Ovary (tissue), 9 donors: Measurements from ENCODE around the gene MKRN2OS. TPM values are rescaled to one million over a fixed set of nuclear protein-coding genes. Genes with fewer than 3 reads are reported as not detected.

Source experiments
- DNase-seq, 5 donors: peaks; one replicate each; pipeline ENCODE4 v3.0.0-alpha.2; 2019 to 2020
- H3K27ac ChIP-seq, 2 donors: fragments of 200-600 bp; one replicate each; pipeline versions ENCODE4 v1.5.1 to v1.8.0; 2019 to 2022
- H3K27me3 ChIP-seq: fragments of 200-600 bp; one replicate; pipeline ENCODE4 v1.8.0; 2022
- H3K36me3 ChIP-seq: fragments of 200-600 bp; sonication (generic); one replicate; pipeline ENCODE4 v1.5.1; 2019
- H3K4me1 ChIP-seq: one replicate; pipeline ENCODE4 v1.8.1; 2013; ENCODE audit warnings: mild to moderate bottlenecking, moderate library complexity; ENCODE audit not compliant: insufficient read depth
- H3K4me3 ChIP-seq: fragments of 200-600 bp; sonication (generic); one replicate; pipeline ENCODE4 v1.5.1; 2017
- H3K9me3 ChIP-seq, 2 donors: fragments of 200-600 bp in 1 of 2; sonication (generic) in 1 of 2; one replicate each; pipeline versions ENCODE4 v1.5.1 to v1.8.1; 2013 to 2019; ENCODE audit warnings: mild to moderate bottlenecking in 1 of 2, moderate library complexity in 1 of 2
- EP300 ChIP-seq: sonication (generic); formaldehyde crosslinking; IDR thresholded peaks from one replicate; pipeline ENCODE4 v1.6.1; 2017; ENCODE audit warnings: antibody characterized with exemption
- POLR2A ChIP-seq: fragments of 450-650 bp; IDR thresholded peaks from one replicate; pipeline ENCODE4 v1.6.1; 2017; ENCODE audit warnings: antibody characterized with exemption, mild to moderate bottlenecking, moderate library complexity
- WGBS, 3 donors: extraction: QIAGEN DNeasy Blood & Tissue Kit in 1 of 3; methylation state at CpG; one replicate each; pipeline versions ENCODE4 v1.1.5 to v1.1.7; 2013 to 2017; 5-methylcytosine and 5-hydroxymethylcytosine counted together
- intact Hi-C, 4 donors: fragments of 100-400 bp; cut with DNase I; formaldehyde crosslinking; loops; one replicate each; pipeline versions ENCODE4 v1.11.0 to v1.15.1; 2022 to 2023
- polyA plus RNA-seq, 2 donors: library from polyadenylated mRNA; stranded (reverse); fragments of 200-250 nt in 1 of 2; fragments of 350-450 nt in 1 of 2; fragmentation: Illumina TruSeq in 1 of 2; extraction: RNeasy Lipid Tissue Mini Kit (QIAGEN cat#74804) in 1 of 2; gene quantifications; one replicate each; pipeline ENCODE4 v1.2.3, GENCODE V29; 2013 to 2014
- total RNA-seq, 7 donors: library from RNA; depleted of rRNA in 2 of 7; stranded (reverse); fragments of >200 nt in 2 of 7; fragmentation: NEBNext Ultra II Directional in 3 of 7; extraction: Animal tissue kit (Norgen Biotek cat#: 25700) in 3 of 7; gene quantifications; one replicate each; pipeline versions ENCODE4 v1.1.0 to v1.2.4, GENCODE V29; 2016 to 2023
- TF ChIP-seq, protein P1 (sequence below), 3 donors: fragments of 450-650 bp in 2 of 3; fragments of 200-600 bp in 1 of 3; IDR thresholded peaks; one replicate each; pipeline versions ENCODE4 v1.5.1 to v1.8.0; 2016 to 2022; ENCODE audit warnings: antibody characterized with exemption in 3 of 3, mild to moderate bottlenecking in 1 of 3
- donor health status: DM: no; HTN: no; CAD: no; lungs with moderate emphysema.
- donor health status: DM: no; HTN: no; CAD: no.
- donor health status: Bipolar disorder and iron deficiency.
- donor health status: DM: yes; HTN: yes; CAD: no.
- donor health status: DM: no; HTN: no; CAD: no.
- donor health status: DM: yes; HTN: yes; CAD: no.

Gene MKRN2OS
- total and polyA plus RNA-seq, 9 donors = 0.27 to 1.1 TPM; not detected in 7

DNA sequence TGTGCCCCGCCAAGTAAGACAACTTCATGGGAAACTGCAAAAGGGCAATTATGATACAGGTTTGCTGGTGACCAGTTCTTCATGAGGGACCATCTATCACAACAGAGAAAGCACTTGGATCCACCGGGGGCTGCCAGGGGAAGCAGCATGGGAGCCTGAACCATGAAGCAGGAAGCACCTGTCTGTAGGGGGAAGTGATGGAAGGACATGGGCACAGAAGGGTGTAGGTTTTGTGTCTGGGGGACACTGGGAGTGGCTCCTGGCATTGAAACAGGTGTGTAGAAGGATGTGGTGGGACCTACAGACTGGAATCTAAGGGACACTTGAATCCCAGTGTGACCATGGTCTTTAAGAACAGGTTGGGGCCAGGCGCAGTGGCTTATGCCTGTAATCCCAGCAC is 34.2 kb upstream of the MKRN2OS start:
- H3K27me3 ChIP-seq = no peaks in the 10 kb centered on the region
- TF ChIP-seq EP300 = no peak
- TF ChIP-seq, protein P1, sequence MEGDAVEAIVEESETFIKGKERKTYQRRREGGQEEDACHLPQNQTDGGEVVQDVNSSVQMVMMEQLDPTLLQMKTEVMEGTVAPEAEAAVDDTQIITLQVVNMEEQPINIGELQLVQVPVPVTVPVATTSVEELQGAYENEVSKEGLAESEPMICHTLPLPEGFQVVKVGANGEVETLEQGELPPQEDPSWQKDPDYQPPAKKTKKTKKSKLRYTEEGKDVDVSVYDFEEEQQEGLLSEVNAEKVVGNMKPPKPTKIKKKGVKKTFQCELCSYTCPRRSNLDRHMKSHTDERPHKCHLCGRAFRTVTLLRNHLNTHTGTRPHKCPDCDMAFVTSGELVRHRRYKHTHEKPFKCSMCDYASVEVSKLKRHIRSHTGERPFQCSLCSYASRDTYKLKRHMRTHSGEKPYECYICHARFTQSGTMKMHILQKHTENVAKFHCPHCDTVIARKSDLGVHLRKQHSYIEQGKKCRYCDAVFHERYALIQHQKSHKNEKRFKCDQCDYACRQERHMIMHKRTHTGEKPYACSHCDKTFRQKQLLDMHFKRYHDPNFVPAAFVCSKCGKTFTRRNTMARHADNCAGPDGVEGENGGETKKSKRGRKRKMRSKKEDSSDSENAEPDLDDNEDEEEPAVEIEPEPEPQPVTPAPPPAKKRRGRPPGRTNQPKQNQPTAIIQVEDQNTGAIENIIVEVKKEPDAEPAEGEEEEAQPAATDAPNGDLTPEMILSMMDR (IDR thresholded peaks at IDR 0.05) = no peak
- TF ChIP-seq POLR2A = no peak
- no peak for DNase-seq
- no peak overlapping the region for H3K27ac ChIP-seq
- H3K4me1 ChIP-seq = no peaks in the 10 kb centered on the region
- H3K4me3 ChIP-seq = no peak overlapping the region
- no peaks in the 10 kb centered on the region for H3K9me3 ChIP-seq
- no peaks in the 10 kb centered on the region for H3K36me3 ChIP-seq
- intact Hi-C loops = no loop called here
- 83 to 92% (median 88%) methylated on average over 3 of the region's 3 CpGs for WGBS, 3 donors

DNA sequence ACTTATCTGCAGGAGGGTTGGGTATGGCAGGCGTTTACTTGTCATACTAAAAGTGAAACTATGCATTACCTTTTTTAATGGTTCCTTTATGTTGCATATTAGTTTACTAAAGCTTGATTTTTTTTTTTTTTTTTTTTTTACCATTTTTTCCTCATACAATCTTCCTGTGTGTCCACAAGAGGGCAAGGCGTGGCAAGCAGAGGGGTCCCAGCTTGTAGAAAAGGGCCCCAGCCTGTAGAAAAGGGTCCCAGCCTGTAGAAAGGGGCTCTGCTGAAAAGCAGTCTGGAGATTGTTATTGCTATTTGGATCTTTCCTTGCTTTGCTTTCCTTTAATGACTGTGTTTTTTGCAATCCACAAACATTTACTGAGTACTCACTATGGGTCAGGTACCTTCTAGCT is 33.4 kb upstream of the MKRN2OS start:
- no peaks in the 10 kb centered on the region for H3K4me1 ChIP-seq
- H3K9me3 ChIP-seq = no peaks in the 10 kb centered on the region
- H3K4me3 ChIP-seq = no peak overlapping the region
- no peak for DNase-seq
- no peaks in the 10 kb centered on the region for H3K36me3 ChIP-seq
- no peaks in the 10 kb centered on the region for H3K27me3 ChIP-seq
- intact Hi-C loops = no loop called here
- TF ChIP-seq EP300 (no peak), POLR2A (no peak)
- TF ChIP-seq, protein P1 (IDR thresholded peaks at IDR 0.05) = no peak
- WGBS, 3 donors = 88 to 97% (median 92%) methylated on average over 2 of the region's 2 CpGs
- no peak overlapping the region for H3K27ac ChIP-seq

DNA sequence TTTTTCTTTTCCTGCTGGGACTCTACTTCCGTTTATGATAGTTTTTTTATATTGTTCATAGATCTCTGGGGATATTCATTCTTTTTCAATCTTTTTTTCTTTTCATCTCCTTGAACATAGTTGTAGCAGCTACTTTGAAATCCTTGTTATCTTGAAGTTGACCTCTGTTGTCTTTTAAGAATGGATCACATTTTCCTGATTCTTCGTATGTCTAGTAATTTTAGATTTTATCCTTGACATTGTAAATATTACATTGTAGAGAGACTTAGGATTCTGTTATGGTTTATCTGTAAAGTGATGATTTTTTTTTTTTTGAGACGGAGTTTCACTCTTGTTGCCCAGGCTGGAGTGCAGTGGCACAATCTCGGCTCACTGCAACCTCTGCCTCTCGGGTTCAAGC is 32.1 kb upstream of the MKRN2OS start:
- intact Hi-C loops = no loop called here
- Histone ChIP-seq H3K36me3 (no peaks in the 10 kb centered on the region), H3K27ac (no peak overlapping the region), H3K9me3 (no peaks in the 10 kb centered on the region), H3K4me3 (no peak overlapping the region), H3K4me1 (no peaks in the 10 kb centered on the region), H3K27me3 (no peaks in the 10 kb centered on the region)
- no peak for DNase-seq
- 91 to 94% (median 93%) methylated on average over 5 of the region's 5 CpGs for WGBS, 3 donors
- TF ChIP-seq, protein P1 (IDR thresholded peaks at IDR 0.05) = no peak
- TF ChIP-seq EP300 = no peak
- TF ChIP-seq POLR2A = no peak

DNA sequence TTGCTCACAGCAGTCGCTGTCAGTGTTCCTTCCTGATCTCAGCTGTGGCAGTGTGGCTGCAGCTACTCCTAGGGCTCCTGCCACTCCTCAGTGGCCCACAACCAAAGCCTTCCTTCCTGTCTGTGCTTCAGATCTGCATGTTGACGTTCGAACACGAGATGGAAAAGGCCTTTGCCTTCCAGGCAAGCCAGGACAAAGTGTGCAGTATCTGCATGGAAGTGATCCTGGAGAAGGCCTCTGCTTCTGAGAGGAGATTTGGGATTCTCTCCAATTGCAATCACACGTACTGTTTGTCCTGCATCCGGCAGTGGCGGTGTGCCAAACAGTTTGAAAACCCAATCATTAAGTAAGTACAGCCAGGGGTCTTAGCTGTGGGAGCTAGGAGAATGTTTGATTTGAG is 29.4 kb upstream of the MKRN2OS start:
- H3K4me1 ChIP-seq = no peaks in the 10 kb centered on the region
- no peak for TF ChIP-seq EP300
- TF ChIP-seq, protein P1 (IDR thresholded peaks at IDR 0.05) = no peak
- no peak for TF ChIP-seq POLR2A
- no peak overlapping the region for H3K27ac ChIP-seq
- no peak for DNase-seq
- H3K4me3 ChIP-seq = no peak overlapping the region
- intact Hi-C loops = no loop called here
- H3K27me3 ChIP-seq = no peaks in the 10 kb centered on the region
- H3K9me3 ChIP-seq = no peaks in the 10 kb centered on the region
- no peaks in the 10 kb centered on the region for H3K36me3 ChIP-seq
- WGBS, 3 donors = 48 to 61% (median 53%) methylated on average over 7 of the region's 7 CpGs

DNA sequence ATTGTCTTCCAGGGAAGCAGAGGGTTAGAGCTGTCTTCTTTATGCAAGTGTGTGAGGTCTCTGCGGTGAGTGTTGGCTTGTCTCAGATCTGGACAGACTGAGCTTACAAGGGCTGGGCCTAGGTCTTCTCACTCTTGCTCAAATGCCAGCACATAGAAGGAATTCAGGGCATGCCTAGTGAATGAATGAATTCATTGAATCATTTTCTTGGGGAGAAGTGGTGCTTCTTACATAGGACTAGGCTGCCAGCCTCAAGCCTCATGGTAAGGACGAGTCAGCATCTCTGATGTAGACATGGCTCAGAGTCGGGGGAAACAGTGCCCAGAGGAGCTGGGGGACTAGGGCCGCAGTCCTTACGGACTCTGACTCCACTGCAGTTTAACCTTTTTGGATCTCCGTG is 28.8 kb upstream of the MKRN2OS start:
- H3K4me1 ChIP-seq = no peaks in the 10 kb centered on the region
- H3K36me3 ChIP-seq = no peaks in the 10 kb centered on the region
- no peaks in the 10 kb centered on the region for H3K27me3 ChIP-seq
- no peak for DNase-seq
- intact Hi-C loops = no loop called here
- no peaks in the 10 kb centered on the region for H3K9me3 ChIP-seq
- WGBS, 3 donors = 91 to 95% (median 94%) methylated on average over 6 of the region's 6 CpGs
- TF ChIP-seq, protein P1 (IDR thresholded peaks at IDR 0.05) = no peak
- TF ChIP-seq EP300 (no peak), POLR2A (no peak)
- no peak overlapping the region for H3K4me3 ChIP-seq
- H3K27ac ChIP-seq = no peak overlapping the region
